C4-2B (cell line): ENCODE data around the gene SCAP.
A peak's percentile ranks its signal among the peaks of the same experiment; 100 is the strongest.

Source experiments
- H3K27ac ChIP-seq: fragments of 450-650 bp; 2 replicates; pipeline ENCODE4 v1.5.1; 2017
- ZFX ChIP-seq: fragments of 450-650 bp; IDR thresholded peaks from 2 replicates; pipeline ENCODE4 v1.6.1; 2017
- TF ChIP-seq, protein P1 (sequence below): fragments of 450-650 bp; conservative IDR thresholded peaks from 2 replicates; pipeline ENCODE4 v1.5.1; 2017; ENCODE audit warnings: mild to moderate bottlenecking

SCAP gene

DNA sequence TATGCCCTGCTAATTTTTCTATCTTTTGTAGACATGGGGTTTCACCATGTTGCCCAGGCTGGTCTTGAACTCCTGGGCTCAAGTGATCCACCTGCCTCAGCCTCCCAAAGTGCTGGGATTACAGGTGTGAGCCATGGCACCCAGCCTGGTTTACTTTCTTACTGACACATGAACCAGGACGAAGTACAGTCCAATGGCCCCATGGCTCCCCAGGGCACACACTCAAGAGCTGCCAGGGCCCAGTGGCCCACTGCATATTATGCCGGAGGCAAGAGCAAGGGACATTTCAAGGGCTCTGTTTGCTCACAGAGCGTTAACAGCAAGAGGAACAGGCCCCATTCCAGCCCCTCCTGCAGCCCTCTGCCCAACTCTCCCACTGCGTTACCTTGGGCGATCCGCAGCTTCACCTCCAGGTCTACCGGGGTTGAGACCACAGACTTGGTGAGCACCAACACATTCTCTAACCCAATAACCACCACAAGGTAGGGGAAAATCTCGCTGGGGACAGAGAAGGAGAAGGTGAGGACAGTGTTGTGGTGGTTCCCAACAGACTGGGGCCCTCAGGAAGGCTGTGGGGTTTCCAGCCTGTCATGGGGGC, 52.1 kb downstream of the SCAP start:
- no peak for TF ChIP-seq ZFX
- TF ChIP-seq, protein P1, sequence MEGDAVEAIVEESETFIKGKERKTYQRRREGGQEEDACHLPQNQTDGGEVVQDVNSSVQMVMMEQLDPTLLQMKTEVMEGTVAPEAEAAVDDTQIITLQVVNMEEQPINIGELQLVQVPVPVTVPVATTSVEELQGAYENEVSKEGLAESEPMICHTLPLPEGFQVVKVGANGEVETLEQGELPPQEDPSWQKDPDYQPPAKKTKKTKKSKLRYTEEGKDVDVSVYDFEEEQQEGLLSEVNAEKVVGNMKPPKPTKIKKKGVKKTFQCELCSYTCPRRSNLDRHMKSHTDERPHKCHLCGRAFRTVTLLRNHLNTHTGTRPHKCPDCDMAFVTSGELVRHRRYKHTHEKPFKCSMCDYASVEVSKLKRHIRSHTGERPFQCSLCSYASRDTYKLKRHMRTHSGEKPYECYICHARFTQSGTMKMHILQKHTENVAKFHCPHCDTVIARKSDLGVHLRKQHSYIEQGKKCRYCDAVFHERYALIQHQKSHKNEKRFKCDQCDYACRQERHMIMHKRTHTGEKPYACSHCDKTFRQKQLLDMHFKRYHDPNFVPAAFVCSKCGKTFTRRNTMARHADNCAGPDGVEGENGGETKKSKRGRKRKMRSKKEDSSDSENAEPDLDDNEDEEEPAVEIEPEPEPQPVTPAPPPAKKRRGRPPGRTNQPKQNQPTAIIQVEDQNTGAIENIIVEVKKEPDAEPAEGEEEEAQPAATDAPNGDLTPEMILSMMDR = no peak

DNA sequence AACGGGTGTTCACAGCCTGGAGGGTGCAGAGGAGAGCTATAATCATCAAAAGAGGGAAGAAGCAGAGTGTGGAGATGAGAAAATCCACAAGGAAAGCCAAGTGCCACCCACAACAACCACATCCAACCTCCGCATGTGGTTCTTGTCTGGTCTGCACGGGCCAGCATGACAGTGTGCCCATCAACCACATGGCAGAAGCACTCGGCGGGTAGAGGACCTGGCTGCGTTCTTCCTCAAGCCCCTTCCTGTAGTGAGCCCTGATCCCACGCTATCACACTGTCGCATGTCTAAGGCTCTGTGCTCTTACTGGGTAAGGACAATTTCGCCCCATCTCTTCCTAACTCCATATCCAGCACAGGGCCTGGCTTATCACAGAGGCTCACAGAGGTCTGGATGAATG, 53.0 kb downstream of the SCAP start:
- H3K27ac ChIP-seq = peak overlapping the region; percentile 44

More for the DNA sequence above, 52.1 kb downstream of the SCAP start:
- no peak overlapping the region for H3K27ac ChIP-seq

DNA sequence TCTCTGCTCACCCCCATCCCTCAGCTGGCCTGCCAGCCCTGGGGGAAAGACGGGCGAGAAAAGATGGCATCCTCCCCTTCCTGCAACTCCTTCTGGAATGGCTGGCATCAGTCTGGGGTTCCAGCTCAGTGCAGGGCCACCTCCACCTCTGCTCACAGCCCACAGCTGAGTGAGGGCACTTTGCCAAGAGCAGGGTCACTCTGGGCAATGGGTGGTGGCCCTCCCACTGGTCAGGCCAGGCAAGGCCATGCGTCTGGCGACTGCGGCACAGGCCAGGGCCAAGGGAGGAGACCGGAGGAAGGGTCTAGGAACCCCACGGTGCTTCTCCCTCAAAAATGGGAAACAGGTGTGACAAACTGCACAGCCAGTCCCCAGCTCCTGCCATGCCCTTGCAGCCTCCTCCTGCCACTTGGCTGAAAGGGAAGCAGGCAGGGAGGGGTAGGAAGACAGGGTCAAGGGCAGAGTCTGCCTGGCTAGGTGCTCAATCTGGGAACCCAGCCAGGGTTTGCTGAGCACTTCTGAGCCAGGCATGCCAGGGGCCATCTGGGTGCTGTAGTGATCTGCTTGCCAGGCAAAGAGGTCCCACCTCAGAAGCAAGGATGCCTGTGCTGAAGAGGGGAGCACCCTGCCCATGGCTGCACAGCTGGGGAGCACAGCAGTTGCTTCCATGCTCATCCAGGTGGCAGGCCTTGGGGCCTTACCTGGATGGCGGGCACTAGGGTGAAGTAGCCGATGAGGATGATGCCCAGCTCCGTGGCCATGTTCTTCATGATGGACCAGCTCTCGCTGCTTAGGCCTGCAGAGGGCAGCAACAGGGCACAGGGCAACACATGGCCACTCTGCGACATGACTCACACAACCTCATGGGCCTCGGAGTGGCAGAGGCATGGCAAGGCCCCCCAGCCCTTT, 53.7 kb downstream of the SCAP start:
- no peak for TF ChIP-seq ZFX
- TF ChIP-seq, protein P1 = no peak; the same call in 1 of the 2 replicates
- peak overlapping the region; percentile 44 for H3K27ac ChIP-seq

More for the DNA sequence above, 53.0 kb downstream of the SCAP start:
- no peak for TF ChIP-seq ZFX
- TF ChIP-seq, protein P1 = no peak

DNA sequence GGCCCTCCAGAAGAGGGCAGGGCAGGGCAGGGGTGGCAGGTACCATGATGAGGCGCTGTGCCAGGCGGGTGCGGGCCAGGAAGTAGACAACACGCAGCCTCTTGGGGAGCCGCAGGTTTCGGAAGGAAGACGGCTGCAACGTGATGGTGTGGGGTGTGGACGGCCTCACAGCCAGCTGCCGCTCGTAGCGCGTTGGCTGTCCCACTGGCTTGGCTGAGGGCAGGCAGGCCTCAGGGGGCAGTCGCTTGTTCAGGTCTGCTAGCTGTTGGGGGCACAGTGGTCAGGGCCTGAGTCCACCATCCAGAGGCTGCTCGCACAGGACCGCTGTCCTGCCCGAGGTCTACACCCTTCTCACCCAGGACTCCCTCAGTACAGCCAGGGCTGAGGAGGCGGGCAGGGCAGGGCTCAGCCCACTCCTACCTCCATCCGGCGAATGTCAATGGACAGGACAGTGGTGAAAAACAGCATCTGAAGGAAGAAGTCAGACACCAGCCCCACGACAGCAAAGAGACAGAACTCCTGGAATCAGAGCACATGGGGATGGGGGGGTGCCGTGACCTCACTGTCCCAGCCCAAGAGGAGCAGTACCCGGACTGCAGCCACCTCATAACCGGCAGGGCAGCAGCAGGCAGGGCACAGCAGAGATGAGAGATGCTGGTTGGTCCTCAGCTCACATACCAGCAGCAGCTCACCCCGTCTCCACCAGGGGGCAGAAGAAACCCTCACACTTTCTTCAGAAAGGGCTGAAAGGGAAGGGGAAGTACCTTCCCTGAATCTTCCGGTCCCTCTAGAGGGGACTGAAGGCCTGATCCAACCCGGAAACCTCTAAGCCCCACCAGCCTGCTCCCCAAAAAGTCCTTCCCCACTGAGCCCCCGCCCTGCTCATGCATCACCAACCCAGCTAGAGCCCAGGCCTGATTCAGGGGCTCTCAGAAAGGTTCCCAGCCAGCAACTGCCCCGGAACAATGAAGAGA, 54.9 kb downstream of the SCAP start:
- TF ChIP-seq, protein P1 = peak; percentile 87
- TF ChIP-seq ZFX = no peak
- H3K27ac ChIP-seq = peak overlapping the region; percentile 44

DNA sequence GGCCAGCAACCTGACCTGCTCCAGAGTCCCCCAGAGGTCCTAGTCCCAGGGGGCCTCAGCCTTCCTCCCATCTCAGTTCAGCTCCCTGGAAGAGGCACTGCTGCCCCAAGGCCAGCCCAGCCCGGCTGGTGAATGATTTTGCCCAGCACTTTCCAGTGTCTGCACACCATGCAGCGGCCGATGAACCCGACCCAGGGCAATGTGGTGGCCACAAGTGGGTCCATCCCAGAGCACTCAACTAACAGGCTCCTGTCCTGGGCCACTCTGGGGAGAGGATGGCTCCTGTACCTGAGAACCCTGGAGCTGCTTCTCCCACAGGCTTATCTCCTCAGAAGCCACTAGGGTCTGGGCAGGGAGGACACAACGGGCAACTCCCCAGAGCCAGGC, 55.7 kb downstream of the SCAP start:
- TF ChIP-seq, protein P1 = no peak
- TF ChIP-seq ZFX = no peak
- H3K27ac ChIP-seq = no peak overlapping the region

DNA sequence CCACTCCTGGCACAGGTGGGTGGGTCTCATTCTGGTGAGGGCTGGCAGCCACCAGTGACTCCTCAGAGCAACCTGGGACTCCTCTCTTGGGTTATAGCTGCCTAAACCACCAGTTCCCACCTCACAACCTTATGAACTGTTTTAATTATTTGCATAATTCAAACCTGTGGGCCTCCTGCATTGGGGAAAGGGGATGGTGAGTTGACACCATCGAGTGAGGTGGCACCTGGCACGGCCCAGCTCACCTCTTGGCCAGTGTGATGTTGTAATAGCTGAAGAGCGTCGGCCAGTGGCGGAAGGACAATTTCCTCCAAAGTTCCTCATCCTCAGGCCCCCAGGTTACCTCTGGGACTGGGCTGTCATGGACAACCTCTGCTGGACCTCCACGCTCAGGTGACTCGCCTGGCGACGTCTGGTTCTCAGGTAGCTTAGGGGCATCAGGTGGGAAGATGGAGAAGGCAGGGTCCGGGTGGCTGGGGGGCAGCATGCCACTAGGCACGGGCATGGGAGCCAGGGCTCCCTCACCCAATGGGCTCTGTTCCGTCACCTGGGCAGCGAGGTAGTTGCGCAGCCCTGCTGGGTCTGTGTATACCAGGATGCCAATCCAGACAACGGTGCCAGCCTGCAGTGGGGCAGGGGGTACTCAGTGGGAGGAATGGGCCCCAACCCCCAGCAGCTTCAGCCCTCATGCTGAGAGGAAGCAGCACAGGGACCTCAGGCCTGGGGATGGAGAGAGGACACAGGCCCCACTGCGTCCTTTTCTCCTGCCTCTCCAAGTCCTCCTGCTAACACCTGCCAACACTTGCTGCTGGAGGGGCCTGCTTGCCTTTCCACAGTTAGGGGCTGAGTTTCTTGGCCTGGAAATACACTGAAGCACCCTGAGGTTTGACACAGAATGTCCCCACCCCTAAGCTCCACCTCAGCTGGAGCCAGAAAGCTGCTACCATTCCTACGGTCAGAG, 56.4 kb downstream of the SCAP start:
- H3K27ac ChIP-seq = no peak overlapping the region
- TF ChIP-seq ZFX = no peak
- TF ChIP-seq, protein P1 = no peak; the same call in 1 of the 2 replicates
